ENCODE results near the gene MBP. TPM values are rescaled to one million over a fixed set of nuclear protein-coding genes. Genes with fewer than 3 reads are reported as not detected.
A peak's percentile ranks its signal among the peaks of the same experiment; 100 is the strongest.
"Not testable (repeated sequence)": the region's sequence is repeated elsewhere in the genome, so short reads cannot be mapped to it uniquely, and the experiment has no call there.

The MBP gene
- total and polyA plus RNA-seq, 4 experiments from 2014 or later, result 92.2 to 187 (median 149) TPM

- intact Hi-C loops (cut with micrococcal nuclease), result no loop called here
- peaks cover 0 to 1% (median under 1%) of the 10 kb centered on the region in 4 donors for H3K4me1 Mint-ChIP-seq
- Histone ChIP-seq H3K4me1 (ENCODE audit: insufficient read depth, low read length) (no peaks in the 10 kb centered on the region), H3K9me3 (ENCODE audit: control insufficient read depth in 1 of 2, low read length in 2 of 2) (no peaks in the 10 kb centered on the region), H3K27me3 (ENCODE audit: insufficient read depth, low read length) (no peaks in the 10 kb centered on the region), H3K4me3 (ENCODE audit: low read length in 2 of 2) (no peak overlapping the region), H3K27ac (ENCODE audit: low read depth, low read length) (no peak overlapping the region), H3K36me3 (ENCODE audit: insufficient read depth, low read length) (no peaks in the 10 kb centered on the region)
- ChIA-PET CTCF (ENCODE audit: partially characterized antibody) (interaction anchor here (1.2 to 1.9 kb wide), 4 partner anchors 9 to 218 kb away, joined by 3 to 8 read pairs (median 4); no protein-coding TSS in a partner anchor), POLR2A (ENCODE audit: partially characterized antibody) (no interaction called here)
- no peak for DNase-seq
- no peak overlapping the region for H3K4me3 Mint-ChIP-seq
- H3K9me3 Mint-ChIP-seq, result peaks cover 0 to 3% (median 0%) of the 10 kb centered on the region in 8 donors
- peak overlapping the region in 1 of 7 donors; percentile 29 for H3K27ac Mint-ChIP-seq
- H3K27me3 Mint-ChIP-seq, result no peaks in the 10 kb centered on the region
- H3K36me3 Mint-ChIP-seq, result peaks cover 0 to 4% of the 10 kb centered on the region in 2 donors
These were observed 138.4 kb downstream of the MBP start for GRCh38 chr18:76994086-76994654.

GRCh38 chr18:76993573-76993972, 139.0 kb downstream of the MBP start:
- Mint-ChIP-seq H3K4me3 (no peak overlapping the region), H3K27me3 (no peaks in the 10 kb centered on the region), H3K27ac (no peak overlapping the region), H3K4me1 (peaks cover 0 to 1% (median 0%) of the 10 kb centered on the region in 4 donors), H3K9me3 (peaks cover 0 to 3% (median 0%) of the 10 kb centered on the region in 8 donors), H3K36me3 (peaks cover 0 to 4% of the 10 kb centered on the region in 2 donors)
- Histone ChIP-seq H3K9me3 (ENCODE audit: control insufficient read depth in 1 of 2, low read length in 2 of 2) (no peaks in the 10 kb centered on the region), H3K27me3 (ENCODE audit: insufficient read depth, low read length) (no peaks in the 10 kb centered on the region), H3K4me1 (ENCODE audit: insufficient read depth, low read length) (no peaks in the 10 kb centered on the region), H3K27ac (ENCODE audit: low read depth, low read length) (no peak overlapping the region), H3K36me3 (ENCODE audit: insufficient read depth, low read length) (no peaks in the 10 kb centered on the region), H3K4me3 (ENCODE audit: low read length in 2 of 2) (no peak overlapping the region)
- no peak for DNase-seq
- CTCF ChIA-PET (ENCODE audit: partially characterized antibody), result interaction anchor here (0.6 to 2.8 kb wide), 2 partner anchors 10 to 255 kb away, joined by 4 to 17 read pairs; no protein-coding TSS in a partner anchor
- intact Hi-C loops (cut with micrococcal nuclease), result no loop called here
- POLR2A ChIA-PET (ENCODE audit: partially characterized antibody), result no interaction called here

DNA sequence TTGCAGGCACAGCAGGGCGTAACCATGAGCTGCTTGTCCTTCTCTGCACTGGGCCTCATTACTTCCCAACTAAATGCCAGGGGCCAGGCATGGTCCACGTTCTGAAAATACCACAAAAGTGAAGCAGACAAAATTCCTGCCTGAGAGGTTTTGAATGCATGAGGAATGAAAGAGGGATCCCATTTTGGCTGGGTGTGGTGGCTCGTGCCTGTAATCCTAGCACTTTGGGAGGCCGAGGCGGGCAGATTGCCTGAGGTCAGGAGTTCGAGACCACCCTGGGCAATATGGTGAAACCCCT, 139.5 kb downstream of the MBP start:
- no peaks in the 10 kb centered on the region for H3K36me3 ChIP-seq (ENCODE audit: insufficient read depth, low read length)
- DNase-seq, result no peak
- Mint-ChIP-seq H3K9me3 (peaks cover 0 to 3% (median 0%) of the 10 kb centered on the region in 8 donors), H3K27me3 (no peaks in the 10 kb centered on the region), H3K4me3 (no peak overlapping the region), H3K36me3 (peaks cover 0 to 4% of the 10 kb centered on the region in 2 donors), H3K4me1 (peaks cover 0 to 1% (median 0%) of the 10 kb centered on the region in 4 donors), H3K27ac (peak overlapping the region in 1 of 7 donors; percentile 68)
- no peak overlapping the region for H3K4me3 ChIP-seq (ENCODE audit: low read length in 2 of 2)
- ChIA-PET CTCF (ENCODE audit: partially characterized antibody) (interaction anchor here (0.6 to 2.8 kb wide), 3 partner anchors 10 to 255 kb away, joined by 4 to 17 read pairs (median 6); no protein-coding TSS in a partner anchor), POLR2A (ENCODE audit: partially characterized antibody) (no interaction called here)
- no peaks in the 10 kb centered on the region for H3K9me3 ChIP-seq (ENCODE audit: control insufficient read depth in 1 of 2, low read length in 2 of 2)
- intact Hi-C loops (cut with micrococcal nuclease), result no loop called here
- no peak overlapping the region for H3K27ac ChIP-seq (ENCODE audit: low read depth, low read length)
- H3K4me1 ChIP-seq (ENCODE audit: insufficient read depth, low read length), result no peaks in the 10 kb centered on the region
- H3K27me3 ChIP-seq (ENCODE audit: insufficient read depth, low read length), result no peaks in the 10 kb centered on the region

GRCh38 chr18:76992226-76993084, 140.1 kb downstream of the MBP start:
- H3K4me3 ChIP-seq (ENCODE audit: low read length in 2 of 2), result no peak overlapping the region
- Mint-ChIP-seq H3K27ac (peak overlapping the region in 1 of 7 donors; percentile 68), H3K36me3 (peaks cover 0 to 4% of the 10 kb centered on the region in 2 donors), H3K9me3 (peaks cover 0 to 3% (median 0%) of the 10 kb centered on the region in 8 donors), H3K4me1 (peaks cover 0 to 1% (median 0%) of the 10 kb centered on the region in 4 donors), H3K4me3 (no peak overlapping the region), H3K27me3 (no peaks in the 10 kb centered on the region)
- no peaks in the 10 kb centered on the region for H3K4me1 ChIP-seq (ENCODE audit: insufficient read depth, low read length)
- no peak for DNase-seq
- no peaks in the 10 kb centered on the region for H3K36me3 ChIP-seq (ENCODE audit: insufficient read depth, low read length)
- POLR2A ChIA-PET (ENCODE audit: partially characterized antibody), result no interaction called here
- no peaks in the 10 kb centered on the region for H3K9me3 ChIP-seq (ENCODE audit: control insufficient read depth in 1 of 2, low read length in 2 of 2)
- CTCF ChIA-PET (ENCODE audit: partially characterized antibody), result interaction anchor here (0.6 to 2.8 kb wide), 4 partner anchors 9 to 256 kb away, joined by 3 to 17 read pairs (median 5); no protein-coding TSS in a partner anchor
- H3K27me3 ChIP-seq (ENCODE audit: insufficient read depth, low read length), result no peaks in the 10 kb centered on the region
- intact Hi-C loops (cut with micrococcal nuclease), result no loop called here
- H3K27ac ChIP-seq (ENCODE audit: low read depth, low read length), result no peak overlapping the region

- DNase-seq, result no peak
- intact Hi-C loops (cut with micrococcal nuclease), result no loop called here
- no peak overlapping the region for H3K4me3 ChIP-seq (ENCODE audit: low read length in 2 of 2)
- no peaks in the 10 kb centered on the region for H3K27me3 Mint-ChIP-seq
- H3K36me3 Mint-ChIP-seq, result peaks cover 0 to 4% of the 10 kb centered on the region in 2 donors
- no peak overlapping the region for H3K27ac ChIP-seq (ENCODE audit: low read depth, low read length)
- peaks cover 0 to 3% (median 0%) of the 10 kb centered on the region in 8 donors for H3K9me3 Mint-ChIP-seq
- no peaks in the 10 kb centered on the region for H3K36me3 ChIP-seq (ENCODE audit: insufficient read depth, low read length)
- POLR2A ChIA-PET (ENCODE audit: partially characterized antibody), result no interaction called here
- CTCF ChIA-PET (ENCODE audit: partially characterized antibody), result interaction anchor here (1.9 to 2.8 kb wide), 3 partner anchors 8 to 189 kb away, joined by 5 to 17 read pairs (median 6); no protein-coding TSS in a partner anchor
- H3K27ac Mint-ChIP-seq, result peak overlapping the region in 1 of 7 donors; percentile 79
- H3K27me3 ChIP-seq (ENCODE audit: insufficient read depth, low read length), result no peaks in the 10 kb centered on the region
- no peaks in the 10 kb centered on the region for H3K9me3 ChIP-seq (ENCODE audit: control insufficient read depth in 1 of 2, low read length in 2 of 2)
- H3K4me1 Mint-ChIP-seq, result peaks cover 0 to 1% (median 0%) of the 10 kb centered on the region in 4 donors
- no peak overlapping the region for H3K4me3 Mint-ChIP-seq
- no peaks in the 10 kb centered on the region for H3K4me1 ChIP-seq (ENCODE audit: insufficient read depth, low read length)
These were observed 141.4 kb downstream of the MBP start for GRCh38 chr18:76991021-76991688.

DNA sequence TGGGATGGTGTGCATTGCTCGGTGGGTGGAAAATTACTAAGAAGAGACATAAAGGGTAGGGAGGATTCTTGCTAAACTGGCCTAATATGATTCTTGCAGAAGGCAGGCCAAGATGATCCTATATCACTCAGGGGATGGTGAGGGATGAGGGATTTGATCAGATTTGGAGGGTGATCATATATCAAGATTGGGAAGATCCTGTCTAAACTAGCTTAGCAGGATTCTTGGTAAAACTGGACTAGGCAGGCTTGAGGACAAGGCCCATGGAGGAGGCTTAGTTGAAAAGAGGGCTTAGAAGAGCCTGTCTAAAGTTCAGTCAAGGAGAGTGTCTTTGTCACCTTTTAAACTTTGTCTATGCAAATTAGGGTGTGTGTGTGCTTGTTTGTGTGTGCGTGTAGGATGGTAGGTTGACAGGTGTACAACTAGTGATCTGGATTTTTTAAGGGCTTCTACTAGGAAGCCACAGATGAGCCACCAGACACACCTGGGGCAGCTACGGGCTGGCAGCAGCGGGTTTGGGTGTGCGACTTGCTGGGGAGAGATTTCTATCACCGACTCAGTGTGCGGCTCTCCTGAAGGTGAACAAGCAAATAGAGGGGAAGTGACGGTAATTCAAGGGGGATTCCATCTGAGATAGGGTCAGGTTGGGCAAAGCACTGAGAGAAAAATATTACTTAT, 142.1 kb downstream of the MBP start:
- CTCF ChIA-PET (ENCODE audit: partially characterized antibody), result interaction anchor here (1.9 to 2.8 kb wide), 3 partner anchors 7 to 188 kb away, joined by 5 to 17 read pairs (median 6); no protein-coding TSS in a partner anchor
- POLR2A ChIA-PET (ENCODE audit: partially characterized antibody); H3K9me3 ChIP-seq (ENCODE audit: control insufficient read depth in 1 of 2, low read length in 2 of 2); DNase-seq; H3K4me1 Mint-ChIP-seq; H3K36me3 Mint-ChIP-seq; H3K4me1 ChIP-seq (ENCODE audit: insufficient read depth, low read length); H3K36me3 ChIP-seq (ENCODE audit: insufficient read depth, low read length); intact Hi-C loops (cut with micrococcal nuclease); H3K9me3 Mint-ChIP-seq; H3K27ac ChIP-seq (ENCODE audit: low read depth, low read length); H3K27me3 Mint-ChIP-seq; H3K4me3 ChIP-seq (ENCODE audit: low read length in 2 of 2); H3K4me3 Mint-ChIP-seq; H3K27me3 ChIP-seq (ENCODE audit: insufficient read depth, low read length): not testable (repeated sequence)
- peak overlapping the region in 2 of 7 donors; percentile 11 to 25 for H3K27ac Mint-ChIP-seq
